Peyer's patch (tissue), 4 donors: ENCODE data around the gene PPP2R5C. TPM values are rescaled to one million over a fixed set of nuclear protein-coding genes. Genes with fewer than 3 reads are reported as not detected.

Source experiments
- DNase-seq, 3 donors: peaks; one replicate each; pipeline ENCODE4 v3.0.0-alpha.2; 2017 to 2019
- H3K27ac ChIP-seq, 4 donors: fragments of 200-600 bp; sonication (generic); one replicate each; pipeline ENCODE4 v1.5.1; 2016 to 2019
- H3K27me3 ChIP-seq, 2 donors: fragments of 200-600 bp; sonication (generic); one replicate each; pipeline ENCODE4 v1.5.1; 2019
- H3K36me3 ChIP-seq, 3 donors: fragments of 200-600 bp; sonication (generic); one replicate each; pipeline ENCODE4 v1.5.1; 2016 to 2019
- H3K4me1 ChIP-seq, 4 donors: fragments of 200-600 bp; sonication (generic); one replicate each; pipeline ENCODE4 v1.5.1; 2016 to 2019
- H3K4me3 ChIP-seq, 4 donors: fragments of 200-600 bp; sonication (generic); 1 replicate in 3 of 4; 2 replicates in 1 of 4; pipeline ENCODE4 v1.5.1; 2016 to 2019; ENCODE audit warnings: mild to moderate bottlenecking in 1 of 4
- H3K9me3 ChIP-seq, 4 donors: fragments of 200-600 bp; sonication (generic); one replicate each; pipeline ENCODE4 v1.5.1; 2016 to 2019; ENCODE audit warnings: mild to moderate bottlenecking in 1 of 4
- POLR2A ChIP-seq, 2 donors: fragments of 450-650 bp; IDR thresholded peaks; one replicate each; pipeline ENCODE4 v1.5.1; 2017; ENCODE audit warnings: antibody characterized with exemption in 2 of 2, mild to moderate bottlenecking in 2 of 2, moderate library complexity in 2 of 2
- total RNA-seq, 4 donors: library from RNA; depleted of rRNA; stranded (reverse); fragments of >200 nt; gene quantifications; one replicate each; pipeline ENCODE4 v1.1.0, GENCODE V29; 2016
- TF ChIP-seq, protein P1 (sequence below), 6 experiments: fragments of 450-650 bp in 4 of 6; fragments of 200-600 bp in 2 of 6; sonication (generic) in 1 of 6; IDR thresholded peaks; one replicate each; pipeline ENCODE4 v1.5.1; 2017 to 2019; ENCODE audit warnings: antibody characterized with exemption in 6 of 6, mild to moderate bottlenecking in 3 of 6, moderate library complexity in 1 of 6

PPP2R5C gene
- total RNA-seq, 4 donors from 2014 or later = 87.6 to 137 (median 91.9) TPM

DNA sequence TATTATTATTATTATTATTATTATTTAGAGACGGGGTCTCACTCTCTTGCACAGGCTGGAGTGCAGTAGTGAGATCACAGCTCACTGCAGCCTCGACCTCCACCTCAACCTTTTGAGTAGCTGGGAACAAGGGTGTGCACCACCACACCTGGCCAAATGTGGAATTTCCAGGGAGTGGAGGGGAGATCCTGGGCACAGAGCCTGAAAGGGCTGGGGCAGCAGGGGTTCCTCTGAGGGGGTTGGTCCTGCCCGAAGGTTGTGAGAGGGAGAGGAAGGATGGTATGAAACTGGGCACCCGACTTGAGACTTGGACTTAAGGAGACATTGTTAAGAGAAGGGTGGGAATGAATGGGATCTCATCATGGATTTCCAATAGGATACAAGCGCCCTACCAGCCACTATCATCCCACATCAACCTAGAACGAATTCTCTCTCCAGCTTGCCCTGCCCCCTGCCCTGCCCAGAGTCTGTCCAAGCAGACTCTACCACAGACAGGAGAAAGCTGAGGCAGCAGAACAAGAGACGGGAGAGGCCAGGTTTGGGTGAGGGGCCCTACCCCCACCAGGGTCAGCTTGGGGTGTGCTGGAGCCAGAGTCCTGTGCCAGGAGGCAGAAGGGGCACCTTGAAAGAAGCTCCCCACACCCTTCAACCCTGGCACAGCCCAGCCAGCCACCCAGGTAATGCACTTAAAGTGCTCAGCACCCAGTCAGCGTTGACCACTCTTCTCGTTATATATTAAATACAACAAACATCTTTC, 200.4 kb downstream of the PPP2R5C start:
- Histone ChIP-seq H3K4me3 (no peak overlapping the region), H3K4me1 (peaks cover 0 to 41% (median 0%) of the 10 kb centered on the region in 4 donors), H3K9me3 (no peaks in the 10 kb centered on the region), H3K27ac (peak overlapping the region in 2 of 4 donors; percentile 5 to 41), H3K27me3 (no peaks in the 10 kb centered on the region), H3K36me3 (no peaks in the 10 kb centered on the region)
- DNase-seq = peak in 1 of 3 donors; percentile 33
- TF ChIP-seq POLR2A (IDR thresholded peaks at IDR 0.05) = no peak
- TF ChIP-seq, protein P1, sequence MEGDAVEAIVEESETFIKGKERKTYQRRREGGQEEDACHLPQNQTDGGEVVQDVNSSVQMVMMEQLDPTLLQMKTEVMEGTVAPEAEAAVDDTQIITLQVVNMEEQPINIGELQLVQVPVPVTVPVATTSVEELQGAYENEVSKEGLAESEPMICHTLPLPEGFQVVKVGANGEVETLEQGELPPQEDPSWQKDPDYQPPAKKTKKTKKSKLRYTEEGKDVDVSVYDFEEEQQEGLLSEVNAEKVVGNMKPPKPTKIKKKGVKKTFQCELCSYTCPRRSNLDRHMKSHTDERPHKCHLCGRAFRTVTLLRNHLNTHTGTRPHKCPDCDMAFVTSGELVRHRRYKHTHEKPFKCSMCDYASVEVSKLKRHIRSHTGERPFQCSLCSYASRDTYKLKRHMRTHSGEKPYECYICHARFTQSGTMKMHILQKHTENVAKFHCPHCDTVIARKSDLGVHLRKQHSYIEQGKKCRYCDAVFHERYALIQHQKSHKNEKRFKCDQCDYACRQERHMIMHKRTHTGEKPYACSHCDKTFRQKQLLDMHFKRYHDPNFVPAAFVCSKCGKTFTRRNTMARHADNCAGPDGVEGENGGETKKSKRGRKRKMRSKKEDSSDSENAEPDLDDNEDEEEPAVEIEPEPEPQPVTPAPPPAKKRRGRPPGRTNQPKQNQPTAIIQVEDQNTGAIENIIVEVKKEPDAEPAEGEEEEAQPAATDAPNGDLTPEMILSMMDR (IDR thresholded peaks at IDR 0.05) = no peak

DNA sequence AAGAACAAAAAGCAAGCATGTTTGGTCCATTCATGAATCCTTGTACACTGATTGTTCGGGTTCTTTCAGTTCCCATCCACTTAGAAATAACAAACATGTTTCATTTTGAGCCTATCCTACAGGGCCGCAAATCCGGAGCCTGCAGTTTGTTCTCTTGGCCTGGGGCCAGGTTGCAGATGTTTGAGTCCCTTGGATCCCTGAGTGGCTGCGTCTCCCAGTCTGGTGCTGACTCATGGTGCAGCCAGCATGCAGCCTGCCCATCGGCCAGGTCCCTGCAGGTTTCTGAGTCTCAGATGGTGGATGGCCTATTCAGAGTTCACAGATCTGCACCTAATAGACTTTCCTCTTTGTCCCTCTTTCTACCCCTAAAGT, 201.0 kb downstream of the PPP2R5C start:
- peak overlapping the region in 2 of 4 donors; percentile 5 to 41 for H3K27ac ChIP-seq
- H3K4me3 ChIP-seq = no peak overlapping the region
- H3K4me1 ChIP-seq = peaks cover 0 to 43% (median 0%) of the 10 kb centered on the region in 4 donors
- no peaks in the 10 kb centered on the region for H3K36me3 ChIP-seq
- TF ChIP-seq POLR2A (IDR thresholded peaks at IDR 0.05) = no peak
- no peaks in the 10 kb centered on the region for H3K27me3 ChIP-seq
- DNase-seq = peak in 2 of 3 donors; percentile 55 to 69
- H3K9me3 ChIP-seq = no peaks in the 10 kb centered on the region

DNA sequence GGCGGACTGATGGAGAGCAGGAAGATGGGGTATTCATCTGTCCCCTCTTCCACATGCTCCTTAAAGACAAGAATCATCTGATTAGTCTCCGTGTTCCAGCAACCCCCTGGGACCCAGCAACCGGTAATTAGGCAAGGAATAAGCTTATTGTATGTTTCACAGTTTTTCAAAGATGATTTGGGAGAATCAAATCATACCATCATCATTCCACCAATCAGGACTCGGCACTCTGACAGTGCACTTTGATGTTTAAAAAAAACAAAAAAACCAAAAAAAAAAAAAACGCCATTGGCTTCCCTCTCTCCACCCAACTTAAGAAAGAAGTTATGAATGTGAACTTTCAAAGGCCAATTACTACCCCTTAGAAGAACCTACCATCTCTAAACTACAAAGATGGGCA, 201.5 kb downstream of the PPP2R5C start:
- no peaks in the 10 kb centered on the region for H3K9me3 ChIP-seq
- peaks cover 0 to 43% (median 0%) of the 10 kb centered on the region in 4 donors for H3K4me1 ChIP-seq
- TF ChIP-seq, protein P1 (IDR thresholded peaks at IDR 0.05) = no peak
- TF ChIP-seq POLR2A (IDR thresholded peaks at IDR 0.05) = no peak
- H3K4me3 ChIP-seq = no peak overlapping the region
- peak overlapping the region in 1 of 4 donors; percentile 41 for H3K27ac ChIP-seq
- no peak for DNase-seq
- H3K36me3 ChIP-seq = no peaks in the 10 kb centered on the region
- no peaks in the 10 kb centered on the region for H3K27me3 ChIP-seq

DNA sequence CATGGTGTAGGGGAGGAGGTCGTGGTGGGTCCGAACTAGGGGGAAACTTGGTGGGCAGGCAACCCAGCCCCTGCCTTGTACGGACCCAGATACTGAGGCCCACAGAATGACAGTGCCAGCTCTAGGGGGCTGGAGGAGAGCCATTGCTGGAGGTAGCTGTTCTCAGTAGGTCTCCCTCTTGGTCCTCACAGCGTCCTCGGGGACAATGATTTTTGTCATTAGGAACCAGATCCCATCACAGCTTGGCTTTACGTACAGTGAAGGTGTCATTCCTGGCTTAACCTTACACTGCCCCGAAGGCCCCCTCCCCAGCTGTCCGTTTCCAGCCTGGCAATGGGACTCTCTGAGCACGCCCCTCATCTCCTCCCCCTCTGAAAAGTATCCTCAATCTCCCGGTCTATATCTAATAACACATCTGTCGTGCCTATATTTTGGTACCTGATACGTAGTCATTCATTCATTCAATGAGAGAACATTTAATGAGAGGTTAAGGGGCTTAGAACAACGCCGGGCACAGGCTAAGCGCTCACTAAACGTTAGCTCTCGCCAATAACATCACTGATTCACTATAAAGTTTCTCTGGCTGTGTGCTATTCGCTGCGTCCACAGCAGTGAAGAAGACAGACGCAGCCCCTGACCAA, 202.3 kb downstream of the PPP2R5C start:
- DNase-seq = peak in 1 of 3 donors; percentile 48
- Histone ChIP-seq H3K36me3 (no peaks in the 10 kb centered on the region), H3K9me3 (no peaks in the 10 kb centered on the region), H3K27ac (peak overlapping the region in 3 of 4 donors; percentile 7 to 93 (median 44)), H3K4me1 (peaks cover 0 to 43% (median 0%) of the 10 kb centered on the region in 4 donors), H3K4me3 (peak overlapping the region in 1 of 4 donors; percentile 97), H3K27me3 (no peaks in the 10 kb centered on the region)
- TF ChIP-seq POLR2A (IDR thresholded peaks at IDR 0.05) = no peak
- TF ChIP-seq, protein P1 (IDR thresholded peaks at IDR 0.05) = no peak

DNA sequence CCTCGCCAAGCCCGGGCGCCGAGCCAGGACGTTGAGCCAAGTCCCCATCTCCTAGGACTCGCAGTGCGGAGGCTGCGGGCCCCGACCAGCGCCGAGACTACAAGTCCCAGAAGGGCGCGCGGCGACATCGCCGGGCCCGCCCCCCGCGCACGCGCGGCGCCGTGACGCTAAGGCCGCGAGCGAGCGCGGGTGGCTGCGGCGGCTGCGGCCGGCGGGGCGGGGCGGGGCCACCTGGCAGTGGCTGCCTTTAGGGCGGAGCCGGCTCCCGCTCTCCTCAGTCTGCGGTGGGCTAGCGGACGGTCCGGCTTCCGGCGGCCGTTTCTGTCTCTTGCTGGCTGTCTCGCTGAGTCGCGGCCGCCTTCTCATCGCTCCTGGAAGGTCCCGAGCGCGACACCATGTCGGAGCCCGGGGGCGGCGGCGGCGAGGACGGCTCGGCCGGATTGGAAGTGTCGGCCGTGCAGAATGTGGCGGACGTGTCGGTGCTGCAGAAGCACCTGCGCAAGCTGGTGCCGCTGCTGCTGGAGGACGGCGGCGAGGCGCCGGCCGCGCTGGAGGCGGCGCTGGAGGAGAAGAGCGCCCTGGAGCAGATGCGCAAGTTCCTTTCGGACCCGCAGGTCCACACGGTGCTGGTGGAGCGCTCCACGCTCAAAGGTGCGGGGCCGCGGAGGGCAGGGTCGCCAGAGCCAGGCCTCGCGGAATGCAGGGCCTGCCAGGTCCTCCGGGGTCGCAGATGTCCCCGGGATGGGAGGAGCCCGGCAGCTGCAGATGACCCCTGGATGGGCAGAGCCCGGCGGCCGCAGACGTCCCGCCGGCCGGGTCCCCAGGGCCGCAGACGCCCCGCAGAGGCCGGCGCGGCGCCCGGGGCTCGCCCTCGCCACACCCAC, 203.0 kb downstream of the PPP2R5C start, which contains the start of gene DYNC1H1:
TSS of gene DYNC1H1 (plus strand) at position 277 of the 884 bp plus-strand sequence. CDS start at position 396, 119 bp downstream.
- Histone ChIP-seq H3K27me3 (no peaks in the 10 kb centered on the region), H3K4me1 (peaks cover 0 to 43% (median 0%) of the 10 kb centered on the region in 4 donors)

More for the DNA sequence above, 203.0 kb downstream of the PPP2R5C start, which contains the start of gene DYNC1H1:
- Histone ChIP-seq H3K36me3 (peaks cover 0 to 4% (median 0%) of the 10 kb centered on the region in 3 donors), H3K4me3 (peak within 1 kb of the TSS; percentile 80 to 97 (median 92)), H3K27ac (peak within 1 kb of the TSS; percentile 90 to 98 (median 95)), H3K9me3 (no peaks in the 10 kb centered on the region)
- TF ChIP-seq POLR2A (IDR thresholded peaks at IDR 0.05) = peak; percentile 97 to 98
- TF ChIP-seq, protein P1 (IDR thresholded peaks at IDR 0.05) = no peak
- peak; percentile 89 to 96 (median 93) for DNase-seq
